Inflammatory macrophage treated with lipopolysaccharide for 4 hours (primary cell): Measurements from ENCODE around the gene TDP2.

Source experiments
- DNase-seq: peaks from one replicate; pipeline ENCODE4 v3.0.0-alpha.2; 2020

TDP2 gene, protein sequence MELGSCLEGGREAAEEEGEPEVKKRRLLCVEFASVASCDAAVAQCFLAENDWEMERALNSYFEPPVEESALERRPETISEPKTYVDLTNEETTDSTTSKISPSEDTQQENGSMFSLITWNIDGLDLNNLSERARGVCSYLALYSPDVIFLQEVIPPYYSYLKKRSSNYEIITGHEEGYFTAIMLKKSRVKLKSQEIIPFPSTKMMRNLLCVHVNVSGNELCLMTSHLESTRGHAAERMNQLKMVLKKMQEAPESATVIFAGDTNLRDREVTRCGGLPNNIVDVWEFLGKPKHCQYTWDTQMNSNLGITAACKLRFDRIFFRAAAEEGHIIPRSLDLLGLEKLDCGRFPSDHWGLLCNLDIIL

GRCh38 chr6:24666641-24667377 lies at the start of gene TDP2, which contains the start of gene ACOT13:
Gene TDP2 (minus strand): TSS chr6:24666899. CDS start chr6:24666862, 37 bp downstream.
Gene ACOT13 (plus strand): TSS chr6:24667077. CDS start chr6:24667264, 187 bp downstream.
- DNase-seq = peak; percentile 97

DNA sequence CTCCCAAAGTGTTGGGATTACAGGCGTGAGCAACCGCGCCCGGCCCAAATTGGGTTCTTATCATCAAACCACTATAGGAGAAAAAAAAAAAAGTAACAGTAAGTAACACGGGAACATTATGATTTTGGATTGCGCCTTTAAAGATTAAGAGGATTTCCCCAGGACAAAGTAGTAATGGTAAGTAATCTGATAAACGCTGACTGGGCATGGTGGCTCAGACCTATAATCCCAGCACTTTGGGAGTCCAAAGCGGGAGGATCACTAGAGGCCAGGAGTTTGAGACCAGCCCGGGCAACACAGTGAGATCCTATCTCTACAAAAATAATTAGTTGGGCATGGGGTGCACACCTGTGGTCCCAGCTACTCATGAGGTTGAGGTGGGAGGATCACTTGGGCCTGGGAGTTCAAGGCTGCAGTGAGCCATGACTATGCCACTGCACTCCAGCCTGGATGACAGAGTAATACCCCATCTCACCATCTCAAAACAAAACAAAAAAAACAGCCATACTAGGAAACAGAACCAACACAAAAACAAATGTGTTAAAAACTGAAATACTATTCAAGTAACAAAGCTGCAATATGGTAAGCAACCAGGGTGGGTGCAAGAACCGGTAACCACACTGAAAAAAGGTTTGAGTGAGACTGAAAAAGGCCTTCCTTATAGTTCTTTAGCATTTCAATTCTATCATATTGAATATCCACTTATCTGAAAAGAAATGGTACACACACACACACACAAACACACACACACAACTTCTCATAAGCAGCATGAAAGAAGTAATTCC lies 44.0 kb upstream of the TDP2 start:
- no peak for DNase-seq

GRCh38 chr6:24709014-24709711 lies 42.5 kb upstream of the TDP2 start:
- DNase-seq = no peak

DNA sequence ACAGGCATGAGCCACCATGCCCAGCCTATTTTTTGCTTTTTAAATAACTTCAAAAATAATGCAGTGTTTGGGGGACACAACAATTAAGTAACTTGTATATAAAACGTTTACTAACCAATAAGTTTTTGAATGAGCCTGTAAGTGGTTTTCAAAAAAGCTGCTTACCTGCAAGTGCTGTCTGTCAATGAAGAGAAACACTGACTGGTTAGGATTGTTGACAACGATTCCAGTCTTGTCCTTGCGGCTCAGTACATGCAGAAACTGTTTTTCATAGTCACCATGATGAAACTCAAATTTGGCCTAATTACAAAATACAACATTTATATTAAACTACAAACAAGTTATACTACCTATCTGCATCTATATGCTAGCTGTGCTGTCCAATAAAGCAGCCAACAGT lies 41.9 kb upstream of the TDP2 start:
- no peak for DNase-seq

GRCh38 chr6:24704468-24704867 lies 37.8 kb upstream of the TDP2 start:
- no peak for DNase-seq

GRCh38 chr6:24702720-24703282 lies 36.1 kb upstream of the TDP2 start:
- no peak for DNase-seq

DNA sequence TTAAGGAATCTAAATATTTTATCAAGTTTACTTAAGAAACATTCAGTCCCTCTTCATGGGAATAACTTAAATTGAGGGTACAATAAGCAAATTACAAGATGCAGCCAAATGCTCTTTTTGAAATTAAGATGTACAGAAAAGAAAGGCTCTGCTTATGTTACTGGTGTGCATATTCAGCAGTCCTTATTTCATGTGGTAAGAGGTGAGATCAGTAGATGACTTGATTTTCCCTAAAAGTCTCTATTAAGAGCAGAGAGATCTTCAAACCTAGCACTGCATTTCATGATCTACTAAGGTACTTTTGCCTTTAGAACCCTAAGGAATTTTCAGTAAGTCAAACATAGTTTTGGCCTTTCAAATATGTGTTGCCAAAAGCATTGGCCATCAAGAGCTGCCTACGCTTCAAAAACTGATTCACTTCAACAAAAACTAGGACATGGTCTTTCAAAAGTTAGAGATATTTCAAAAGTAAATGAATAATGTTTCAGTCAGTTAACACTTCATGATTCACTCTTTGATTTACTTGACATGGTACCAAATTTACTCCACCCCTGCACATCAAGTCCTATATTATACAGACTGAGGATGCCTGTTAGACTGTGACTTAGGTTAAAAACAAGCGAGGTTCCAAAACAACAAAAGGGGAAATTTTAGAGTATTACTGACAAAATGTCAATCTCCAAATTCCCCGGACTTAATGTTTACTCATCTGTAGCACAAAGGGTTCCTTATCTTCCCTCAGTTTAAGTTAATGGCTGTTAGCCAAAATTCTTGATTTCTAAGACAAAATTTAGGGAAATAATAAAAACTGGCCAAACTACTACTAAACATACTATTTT lies 33.0 kb upstream of the TDP2 start:
- DNase-seq = no peak

- DNase-seq = no peak
These were observed 29.4 kb upstream of the TDP2 start for GRCh38 chr6:24696097-24696496.

DNA sequence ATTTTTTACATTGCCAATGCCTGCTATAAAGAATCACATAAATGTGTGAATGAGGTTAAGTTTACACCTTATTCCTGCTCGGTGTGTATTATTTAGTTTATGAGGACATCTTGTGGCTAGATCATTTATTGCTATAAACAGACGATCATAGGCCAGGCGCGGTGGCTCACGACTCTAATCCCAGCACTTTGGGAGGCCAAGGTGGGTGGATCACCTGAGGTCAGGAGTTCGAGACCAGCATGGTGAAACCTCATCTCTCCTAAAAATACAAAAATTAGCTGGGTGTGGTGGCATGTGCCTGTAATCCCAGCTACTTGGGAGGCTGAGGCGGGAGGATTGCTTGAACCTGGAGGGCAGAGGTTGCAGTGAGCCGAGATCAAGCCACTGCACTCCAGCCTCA lies 28.9 kb upstream of the TDP2 start:
- peak; percentile 52 for DNase-seq

DNA sequence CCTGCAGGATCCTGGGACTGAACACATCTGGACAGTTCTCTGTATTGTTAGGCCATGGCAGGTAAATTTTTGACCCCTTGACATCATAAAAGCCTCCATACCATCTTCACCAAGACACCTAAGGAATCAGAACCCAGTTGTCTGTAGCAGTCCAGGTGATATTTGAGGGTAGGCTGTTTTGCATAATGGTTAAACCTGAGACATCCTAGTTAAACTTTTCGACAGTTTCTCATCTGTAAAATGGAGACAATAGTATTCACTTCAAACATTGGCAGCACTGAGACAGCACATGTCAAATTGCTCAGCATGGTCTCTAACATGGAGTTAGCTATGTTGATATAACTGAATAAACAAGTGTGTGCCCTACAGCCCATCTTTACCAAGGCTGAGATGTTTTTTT lies 27.5 kb upstream of the TDP2 start:
- DNase-seq = no peak

DNA sequence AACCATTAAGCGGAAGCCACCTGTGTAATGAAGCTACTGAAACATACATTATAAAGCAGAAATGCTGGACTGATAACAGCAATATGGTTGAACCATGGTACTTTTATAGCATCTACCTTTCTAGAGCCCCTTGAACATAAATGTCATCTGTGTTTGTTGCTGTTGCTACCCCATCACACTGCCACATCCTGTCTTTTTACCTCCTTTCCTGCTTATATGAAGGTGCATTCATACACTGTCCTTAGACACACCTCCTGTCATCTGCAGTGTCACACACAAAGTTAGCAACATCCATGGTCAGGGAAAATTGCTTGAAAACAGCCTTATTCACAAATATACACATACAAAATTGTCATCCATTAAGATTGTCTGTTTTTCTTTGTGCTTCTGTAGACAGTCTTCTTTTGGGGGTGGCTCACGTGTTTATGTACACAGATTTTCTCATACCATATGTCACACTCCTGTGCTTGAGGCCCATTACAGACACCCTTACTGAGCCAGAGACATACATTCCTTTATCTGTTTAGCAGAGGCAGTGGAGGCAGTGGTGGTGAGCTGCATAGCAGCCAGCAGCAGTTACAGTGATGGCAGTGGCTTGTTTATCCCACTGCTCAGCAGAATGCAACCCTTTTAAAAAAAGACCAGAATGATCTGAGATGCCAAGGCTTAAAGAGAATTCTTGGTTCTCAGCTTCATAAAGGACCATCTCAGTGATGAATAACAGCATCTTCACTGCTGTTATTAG lies 26.3 kb upstream of the TDP2 start:
- DNase-seq = no peak

DNA sequence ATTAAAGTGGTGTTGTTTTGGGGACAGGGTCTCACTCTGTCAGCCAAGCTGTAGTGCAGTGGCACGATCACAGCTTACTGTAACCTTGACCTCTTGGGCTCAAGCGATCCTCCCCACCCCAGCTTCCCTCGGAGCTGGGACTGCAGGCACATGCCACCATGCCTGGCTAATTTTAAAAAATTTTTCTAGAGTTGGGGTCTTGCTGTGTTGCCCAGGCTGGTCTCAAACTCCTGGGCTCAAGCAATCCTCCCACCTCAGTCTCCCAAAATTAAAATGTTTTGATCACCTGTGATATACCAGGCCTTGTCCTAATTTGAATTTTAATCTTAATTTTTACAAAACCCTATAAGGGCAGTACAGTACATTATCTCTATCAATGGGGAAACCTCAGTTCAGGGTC lies 25.7 kb upstream of the TDP2 start:
- DNase-seq = no peak

DNA sequence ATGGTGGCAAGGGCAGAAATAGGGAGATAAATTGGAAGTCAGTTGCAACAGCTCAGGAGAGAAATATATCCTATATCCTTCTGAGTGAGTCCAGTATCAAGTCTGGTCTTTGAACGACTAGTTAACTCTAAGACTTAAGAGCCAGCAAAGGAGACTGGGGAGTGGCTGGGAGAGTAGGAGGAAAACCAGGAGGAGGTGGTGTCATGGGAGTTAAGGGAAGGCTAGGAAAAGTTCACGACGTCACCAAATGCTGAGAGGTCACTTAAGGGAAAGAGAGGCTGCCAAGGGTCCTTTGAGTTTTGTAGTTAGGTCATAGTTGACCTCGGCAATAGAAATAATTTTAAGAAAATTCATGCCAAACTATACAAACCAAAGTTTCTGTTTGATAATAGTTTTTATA lies 25.3 kb upstream of the TDP2 start:
- no peak for DNase-seq

DNA sequence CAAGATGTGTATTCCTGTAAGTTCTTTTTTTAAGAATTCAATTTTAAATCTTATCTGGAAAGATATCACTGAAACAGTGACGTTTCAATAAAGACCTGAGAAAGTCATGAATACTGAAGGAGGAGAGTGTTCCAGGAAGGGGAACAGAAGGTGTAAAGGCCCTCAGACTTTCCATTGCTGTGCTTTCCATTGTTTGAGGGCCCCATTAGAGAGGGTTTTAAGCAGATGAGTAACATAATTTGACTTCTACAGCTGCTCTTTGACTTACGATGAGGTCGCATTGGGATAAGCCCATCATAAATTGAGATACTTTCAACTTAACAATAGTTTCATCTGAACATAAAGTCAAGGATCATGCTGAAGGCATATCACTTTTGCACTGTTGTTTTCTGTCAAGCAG lies 24.9 kb upstream of the TDP2 start:
- no peak for DNase-seq

DNA sequence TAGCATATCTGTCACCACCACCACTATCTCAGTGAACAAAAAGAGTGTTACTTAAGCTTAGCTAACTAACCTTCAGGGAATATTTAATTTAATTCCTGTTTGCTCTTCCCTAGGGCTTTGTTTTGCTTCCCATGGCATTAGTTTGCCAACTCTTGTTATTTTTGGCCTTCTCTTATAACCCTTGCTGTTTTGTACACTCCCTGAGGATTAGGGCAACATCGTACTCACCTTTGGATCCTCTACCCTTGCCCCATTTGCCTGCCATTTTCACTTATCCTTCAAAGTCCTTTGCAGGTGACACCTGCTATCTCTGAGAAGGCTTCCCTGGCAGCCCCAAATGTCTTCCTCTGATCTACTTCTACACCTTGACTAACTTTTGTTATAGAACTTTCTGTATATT lies 23.9 kb upstream of the TDP2 start:
- no peak for DNase-seq

DNA sequence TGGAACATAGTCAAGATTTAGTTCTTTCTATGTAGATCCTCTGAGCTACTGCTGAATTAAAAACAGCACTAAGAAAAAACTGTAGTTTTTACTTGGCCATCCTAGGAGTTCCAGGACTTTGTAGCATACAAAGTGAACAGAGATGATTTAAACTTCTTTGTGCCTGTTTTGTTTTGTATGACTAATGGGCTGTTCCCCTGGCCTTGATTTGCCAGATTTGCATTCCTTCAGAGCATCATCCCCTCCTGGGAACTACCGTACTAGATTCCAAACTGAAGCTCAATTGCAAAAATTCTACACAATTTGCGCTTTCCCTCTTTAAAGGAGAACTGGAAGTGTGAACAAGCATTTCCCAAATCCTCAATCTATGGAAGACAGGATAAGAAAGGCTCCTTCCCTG lies 23.3 kb upstream of the TDP2 start:
- no peak for DNase-seq

- DNase-seq = peak; percentile 60
These were observed 20.2 kb upstream of the TDP2 start for GRCh38 chr6:24686946-24687345.

GRCh38 chr6:24686408-24686807 lies 19.7 kb upstream of the TDP2 start:
- DNase-seq = no peak

DNA sequence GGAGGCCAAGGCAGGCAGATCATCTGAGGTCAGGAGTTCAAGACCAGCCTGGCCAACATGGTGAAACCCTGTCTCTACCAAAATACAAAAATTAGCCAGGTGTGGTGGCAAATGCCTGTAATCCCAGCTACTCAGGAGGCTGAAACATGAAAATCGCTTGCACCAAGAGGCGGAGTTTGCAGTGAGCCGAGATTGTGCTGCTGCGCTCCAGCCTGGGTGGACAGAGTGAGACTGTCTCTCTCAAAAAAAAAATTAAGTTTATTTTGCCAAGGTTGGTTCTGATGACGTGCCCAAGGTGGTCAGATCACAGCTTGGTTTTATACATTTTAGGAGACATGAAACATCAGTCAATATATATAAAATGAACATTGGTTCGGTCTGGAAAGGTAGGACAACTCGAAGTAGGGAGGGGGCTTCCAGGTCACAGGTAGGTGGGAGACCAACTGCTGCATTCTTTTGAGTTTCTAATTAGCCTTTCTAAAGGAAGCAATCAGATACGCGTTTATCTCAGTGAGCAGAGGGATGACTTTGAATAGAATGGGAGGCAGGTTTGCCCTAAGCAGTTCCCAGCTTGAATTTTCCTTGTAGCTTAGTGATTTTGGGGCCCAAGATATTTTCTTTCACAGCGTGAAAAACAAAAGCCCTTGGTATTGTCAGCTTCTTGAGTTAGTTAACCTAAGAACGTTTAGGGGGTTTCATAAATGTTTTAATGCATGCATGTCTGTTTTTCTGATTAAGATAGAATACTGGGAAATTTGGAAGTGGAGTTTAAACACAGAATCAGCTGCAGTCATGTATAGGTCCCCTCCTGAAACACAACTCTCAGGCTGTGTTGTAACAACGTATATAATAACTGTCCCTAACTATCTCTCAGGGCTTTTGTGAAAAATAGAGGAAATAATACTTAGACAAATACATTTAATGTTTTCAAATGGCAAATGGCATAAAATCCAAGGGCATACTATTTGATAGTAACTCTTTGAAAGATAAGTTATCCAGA lies 16.9 kb upstream of the TDP2 start:
- DNase-seq = no peak

DNA sequence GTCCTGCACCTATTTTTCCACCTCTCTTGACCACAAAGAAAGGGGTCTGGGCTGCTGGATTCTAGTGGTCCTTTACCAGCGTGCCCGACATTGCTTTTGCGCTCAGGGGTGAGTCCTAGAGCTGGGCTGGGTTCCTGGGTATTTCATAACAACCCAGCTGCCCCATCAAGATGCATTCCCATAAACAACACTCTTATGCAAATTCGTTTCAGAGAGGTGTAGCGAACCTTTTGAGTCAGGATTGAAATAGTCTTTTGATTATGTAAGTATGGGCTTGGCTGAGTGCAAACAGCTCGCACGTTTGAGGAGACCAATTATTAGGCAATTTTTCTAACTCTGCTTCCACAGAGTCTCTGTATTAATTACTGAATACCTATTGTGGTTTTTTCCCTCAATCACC lies 13.9 kb upstream of the TDP2 start:
- DNase-seq = no peak
